GM12878 (cell line): ENCODE data around the gene ANKS4B. TPM values are rescaled to one million over a fixed set of nuclear protein-coding genes. Genes with fewer than 3 reads are reported as not detected.

Experiments
- ATAC-seq: fragments of 200-7000 bp; cut with Tn5 transposase; 3 replicates; pipeline ENCODE4 v1.9.1; 2020; ENCODE audit warnings: mild to moderate bottlenecking, moderate library complexity
- BruUV-seq: library from RNA; stranded (reverse); fragments of 400-500 nt; replicated peaks from 2 replicates; lab custom pipeline; 2021; lab: Mats Ljungman, UMichigan
- CTCF ChIA-PET: fragments of 300-600 bp; sonication (Branson Sonifier 250); formaldehyde crosslinking; extraction: SDS; loops from one replicate; lab custom pipeline; 2021; ENCODE audit warnings: inconsistent platforms; lab: Yijun Ruan, JAX
- POLR2A ChIA-PET: fragments of 350-600 bp; formaldehyde crosslinking; extraction: SDS; loops from one replicate; lab custom pipeline; 2021; ENCODE audit warnings: inconsistent platforms; lab: Charles Lee
- RAD21 ChIA-PET: fragments of 300-600 bp; sonication (Branson Sonifier 250); formaldehyde crosslinking; loops from one replicate; lab custom pipeline; 2023; ENCODE audit warnings: antibody characterized with exemption; ENCODE audit not compliant: unreplicated experiment; lab: Charles Lee
- SMC1A ChIA-PET: fragments of 300-600 bp; sonication (Branson Sonifier 250); formaldehyde crosslinking; loops from one replicate; lab custom pipeline; 2023; ENCODE audit not compliant: unreplicated experiment, uncharacterized antibody; lab: Charles Lee
- DNase-seq: peaks from one replicate; pipeline ENCODE4 v3.0.0-alpha.2; 2011; ENCODE audit warnings: low read depth, low spot score
- FAIRE-seq: peaks from 3 replicates; lab custom pipeline; 2011; peaks lifted over from hg19 to GRCh38; lab: Jason Lieb, UNC
- H2AFZ ChIP-seq: 2 replicates; pipeline ENCODE4 v1.6.0; 2011; ENCODE audit warnings: low read depth, low read length, control low read depth; ENCODE audit not compliant: control insufficient read depth
- H3K27ac ChIP-seq: 2 replicates; pipeline ENCODE4 v1.5.1; 2011; ENCODE audit warnings: control low read depth; ENCODE audit not compliant: control insufficient read depth, insufficient read depth
- H3K27me3 ChIP-seq, 2 experiments: replicated peaks in 1 of 2; 2 replicates each; pipeline versions ENCODE4 v1.6.0 to v1.6.1; 2011; ENCODE audit warnings: low read length in 1 of 2; ENCODE audit not compliant: control insufficient read depth in 2 of 2, insufficient read depth in 2 of 2
- H3K36me3 ChIP-seq, 2 experiments: 2 replicates each; pipeline ENCODE4 v1.5.1; 2011; ENCODE audit warnings: low read length in 1 of 2; ENCODE audit not compliant: control insufficient read depth in 2 of 2, insufficient read depth in 2 of 2
- H3K4me1 ChIP-seq: 2 replicates; pipeline ENCODE4 v1.6.1; 2011; ENCODE audit warnings: mild to moderate bottlenecking, low read length, moderate library complexity, mixed read lengths; ENCODE audit not compliant: control insufficient read depth, insufficient read depth
- H3K4me2 ChIP-seq: 2 replicates; pipeline ENCODE4 v1.6.0; 2011; ENCODE audit warnings: control low read depth; ENCODE audit not compliant: control insufficient read depth, insufficient read depth
- H3K4me3 ChIP-seq: fragments of 200-600 bp; sonication (generic); 2 replicates; pipeline ENCODE4 v1.5.1; 2016
- H3K79me2 ChIP-seq: 2 replicates; pipeline ENCODE4 v1.6.0; 2011; ENCODE audit warnings: low read length; ENCODE audit not compliant: control insufficient read depth, insufficient read depth
- H3K9ac ChIP-seq: 2 replicates; pipeline ENCODE4 v1.8.0; 2011; ENCODE audit warnings: low read length, control low read depth, mixed read lengths; ENCODE audit not compliant: control insufficient read depth, insufficient read depth
- H3K9me3 ChIP-seq: replicated peaks from 3 replicates; pipeline ENCODE4 v1.5.1; 2011; ENCODE audit warnings: mild to moderate bottlenecking, low read length; ENCODE audit not compliant: control insufficient read depth, insufficient read depth
- H4K20me1 ChIP-seq: 2 replicates; pipeline ENCODE4 v1.6.0; 2011; ENCODE audit not compliant: control insufficient read depth, insufficient read depth
- CEBPB ChIP-seq, 2 experiments: fragments of 150-350 bp in 1 of 2; IDR thresholded peaks; 2 replicates each; pipeline ENCODE4 v1.6.1; 2012 to 2014; ENCODE audit warnings: low read depth in 2 of 2, low read length in 2 of 2, borderline replicate concordance in 1 of 2, inconsistent platforms in 1 of 2
- IRF3 ChIP-seq: fragments of 450-650 bp; IDR thresholded peaks from 2 replicates; pipeline ENCODE4 v1.6.1; 2014; ENCODE audit warnings: mild to moderate bottlenecking
- IRF4 ChIP-seq: IDR thresholded peaks from 2 replicates; pipeline ENCODE4 v1.6.1; 2011; ENCODE audit warnings: low read depth, low read length
- LARP7 ChIP-seq: fragments of 450-650 bp; IDR thresholded peaks from 2 replicates; pipeline ENCODE4 v1.6.1; 2017; ENCODE audit warnings: mild to moderate bottlenecking
- MAX ChIP-seq: IDR thresholded peaks from 2 replicates; pipeline ENCODE4 v1.6.1; 2012; ENCODE audit warnings: low read depth, low read length, improper control_type of control experiment
- MXI1 ChIP-seq: fragments of 150-350 bp; IDR thresholded peaks from 2 replicates; pipeline ENCODE4 v1.6.1; 2011; ENCODE audit warnings: low read depth, mild to moderate bottlenecking, inconsistent platforms, low read length, improper control_type of control experiment
- NFYA ChIP-seq: IDR thresholded peaks from 2 replicates; pipeline ENCODE4 v1.6.1; 2011; ENCODE audit warnings: low read depth, mild to moderate bottlenecking, low read length, improper control_type of control experiment, borderline replicate concordance
- NFYB ChIP-seq: IDR thresholded peaks from 2 replicates; pipeline ENCODE4 v1.6.1; 2011; ENCODE audit warnings: low read depth, mild to moderate bottlenecking, low read length, improper control_type of control experiment, moderate library complexity; ENCODE audit not compliant: insufficient read depth
- PBX3 ChIP-seq: IDR thresholded peaks from 2 replicates; pipeline ENCODE4 v1.6.1; 2011; ENCODE audit warnings: mild to moderate bottlenecking, low read depth, low read length, moderate library complexity; ENCODE audit not compliant: insufficient replicate concordance
- PKNOX1 ChIP-seq: fragments of 450-650 bp; IDR thresholded peaks from 2 replicates; pipeline ENCODE4 v1.6.1; 2016; ENCODE audit warnings: mild to moderate bottlenecking
- RELA ChIP-seq: fragments of 450-650 bp; IDR thresholded peaks from 2 replicates; pipeline ENCODE4 v1.8.0; 2014; ENCODE audit warnings: borderline replicate concordance; ENCODE audit not compliant: partially characterized antibody
- SP1 ChIP-seq: IDR thresholded peaks from one replicate; pipeline ENCODE4 v1.6.1; 2011; ENCODE audit warnings: low read depth, low read length
- ZBED1 ChIP-seq: IDR thresholded peaks from 2 replicates; pipeline ENCODE4 v1.6.1; 2016; ENCODE audit warnings: borderline replicate concordance
- whole genome bisulfite sequencing: methylation state at CpG from one replicate; pipeline ENCODE4 v1.1.6; 2016; ENCODE audit warnings: low lambda C conversion rate; ENCODE audit not compliant: insufficient replicate concordance, insufficient coverage; ENCODE audit errors: missing lambda C conversion rate; 5-methylcytosine and 5-hydroxymethylcytosine counted together
- in situ Hi-C: fragments of 300-500 bp; cut with MboI; formaldehyde crosslinking; loops from 9 replicates; pipeline ENCODE4 v1.14.3; 2018; ENCODE audit warnings: mixed read lengths
- intact Hi-C: fragments of 100-400 bp; cut with micrococcal nuclease; formaldehyde crosslinking; loops from one replicate; pipeline ENCODE4 v1.14.2; 2022; ENCODE audit not compliant: unreplicated experiment
- polyA plus RNA-seq, 11 experiments: library from polyadenylated mRNA; depleted of rRNA in 4 of 11; unstranded in 6 of 11; stranded (reverse) in 5 of 11; fragments of >200 nt; fragmentation: Nextera tagmentation in 4 of 11; fragmentation: Illumina TruSeq in 1 of 11; extraction: Ambion mirVana in 4 of 11; extraction: Trizol in 1 of 11; gene quantifications; 1 replicate in 1 of 11; 2 replicates in 10 of 11; pipeline versions ENCODE4 v1.2.1 to v1.2.3, GENCODE V29; 2011 to 2016; ENCODE audit warnings: inconsistent platforms in 2 of 11, missing spikeins in 2 of 11, low read depth in 1 of 11
- total RNA-seq, 4 experiments: library from RNA; depleted of rRNA in 3 of 4; stranded (reverse); fragments of >200 nt in 3 of 4; fragmentation: Illumina TruSeq in 1 of 4; extraction: Trizol in 1 of 4; gene quantifications; 2 replicates each; pipeline versions ENCODE4 v1.2.1 to v1.2.3, GENCODE V29; 2013 to 2021

Gene ANKS4B
- total and polyA plus RNA-seq, 10 of the 15 experiments (the other 5 are each of a cell fraction or from before 2014, with no cell fraction given) = 0.01 to 0.11 (median 0.05) TPM; not detected in 6

GRCh38 chr16:21233045-21233520 is 416 bp upstream of the ANKS4B start:
- SMC1A ChIA-PET = no interaction called here
- TF ChIP-seq ZBED1 = no peak
- TF ChIP-seq IRF4 = no peak
- TF ChIP-seq SP1 = no peak
- no peak for TF ChIP-seq LARP7
- no peak for TF ChIP-seq MAX
- TF ChIP-seq CEBPB (IDR thresholded peaks at IDR 0.05; ENCODE audit: borderline replicate concordance in 1 of 2, low read depth in 2 of 2, low read length in 2 of 2) = no peak
- TF ChIP-seq RELA = no peak
- TF ChIP-seq NFYB = no peak
- no peak for TF ChIP-seq MXI1
- no peak for TF ChIP-seq PKNOX1
- TF ChIP-seq NFYA = no peak
- TF ChIP-seq PBX3 = no peak
- no peak for TF ChIP-seq IRF3
- POLR2A ChIA-PET = no interaction called here
- FAIRE-seq (no peak), ATAC-seq (no peak), DNase-seq (no peak)
- H3K9me3 ChIP-seq = no peaks in the 10 kb centered on the region
- no peak overlapping the region for H3K4me3 ChIP-seq
- no peaks in the 10 kb centered on the region; a peak in 1 of 4 replicates for H3K27me3 ChIP-seq
- no TSS peak for BruUV-seq
- CTCF ChIA-PET = no interaction called here
- no peak overlapping the region for H3K9ac ChIP-seq
- H3K4me2 ChIP-seq = no peak overlapping the region
- no peaks in the 10 kb centered on the region for H3K79me2 ChIP-seq
- no peaks in the 10 kb centered on the region for H4K20me1 ChIP-seq
- intact Hi-C loops (no loop called here), in situ Hi-C loops (no loop called here)
- no peaks in the 10 kb centered on the region for H3K36me3 ChIP-seq
- RAD21 ChIA-PET = no interaction called here
- no peak overlapping the region for H2AFZ ChIP-seq
- WGBS = 41% methylated on average over 1 of the region's 1 CpG
- H3K27ac ChIP-seq = no peak overlapping the region
- H3K4me1 ChIP-seq = no peaks in the 10 kb centered on the region
